Chondrocyte (in vitro differentiated cells): ENCODE measurements around the gene STXBP4. TPM values are rescaled to one million over a fixed set of nuclear protein-coding genes. Genes with fewer than 3 reads are reported as not detected.
A peak's percentile ranks its signal among the peaks of the same experiment; 100 is the strongest.
"Not testable (repeated sequence)": the region's sequence is repeated elsewhere in the genome, so short reads cannot be mapped to it uniquely, and the experiment has no call there.

Source experiments
- DNase-seq: peaks from one replicate; pipeline ENCODE4 v3.0.0; 2021; ENCODE audit warnings: mixed read lengths, low spot score
- H3K27ac Mint-ChIP-seq: one replicate; pipeline ENCODE4 v1.8.0; 2021; ENCODE audit warnings: mild to moderate bottlenecking, moderate library complexity, mixed read lengths; ENCODE audit not compliant: unreplicated experiment
- H3K27me3 Mint-ChIP-seq: 2 replicates; pipeline ENCODE4 v1.8.0; 2021; ENCODE audit warnings: low read depth, mixed read lengths
- H3K36me3 Mint-ChIP-seq: 2 replicates; pipeline ENCODE4 v1.8.0; 2021; ENCODE audit warnings: low read depth, mixed read lengths
- H3K4me1 Mint-ChIP-seq: 2 replicates; pipeline ENCODE4 v1.8.0; 2021; ENCODE audit warnings: low read depth, mild to moderate bottlenecking, mixed read lengths
- H3K4me3 Mint-ChIP-seq: one replicate; pipeline ENCODE4 v1.8.0; 2021; ENCODE audit warnings: mild to moderate bottlenecking, moderate library complexity, mixed read lengths; ENCODE audit not compliant: unreplicated experiment
- H3K9me3 Mint-ChIP-seq: 2 replicates; pipeline ENCODE4 v1.8.0; 2021; ENCODE audit warnings: low read depth, mixed read lengths
- CTCF ChIP-seq: fragments of 200-600 bp; sonication (generic); IDR thresholded peaks from 2 replicates; pipeline ENCODE4 v1.5.0; 2021; ENCODE audit warnings: antibody characterized with exemption, mild to moderate bottlenecking, moderate library complexity
- total RNA-seq: library from RNA; stranded (reverse); gene quantifications from 3 replicates; pipeline ENCODE4 v1.2.1, GENCODE V29; 2021

Gene STXBP4
- total RNA-seq, 1 donor from 2014 or later, result 11.9 TPM

GRCh38 chr17:55072898-55073297 lies 104.3 kb downstream of the STXBP4 start:
- no peaks in the 10 kb centered on the region for H3K27me3 Mint-ChIP-seq
- TF ChIP-seq CTCF, result no peak
- no peaks in the 10 kb centered on the region for H3K4me1 Mint-ChIP-seq
- H3K36me3 Mint-ChIP-seq, result peaks cover 3% of the 10 kb centered on the region
- H3K9me3 Mint-ChIP-seq, result peaks cover 4% of the 10 kb centered on the region
- no peak overlapping the region for H3K27ac Mint-ChIP-seq
- no peak for DNase-seq
- H3K4me3 Mint-ChIP-seq, result no peak overlapping the region

DNA sequence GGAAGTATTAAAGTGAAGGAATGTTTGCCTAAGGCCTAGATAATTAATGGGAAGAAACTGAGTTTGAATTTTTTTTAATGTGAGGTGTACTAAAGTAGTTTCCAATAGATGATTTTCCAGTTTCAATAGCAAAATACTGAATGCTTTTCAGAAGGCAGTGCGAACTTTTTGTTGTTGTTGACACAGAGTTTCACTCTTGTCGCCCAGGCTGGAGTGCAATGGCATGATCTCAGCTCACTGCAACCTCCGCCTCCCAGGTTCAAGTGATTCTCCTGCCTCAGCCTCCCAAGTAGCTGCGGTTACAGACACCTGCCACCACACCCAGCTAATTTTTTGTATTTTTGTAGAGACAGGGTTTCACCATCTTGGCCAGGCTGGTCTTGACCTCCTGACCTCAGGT lies 104.9 kb downstream of the STXBP4 start:
- H3K27ac Mint-ChIP-seq, H3K9me3 Mint-ChIP-seq, H3K27me3 Mint-ChIP-seq, H3K4me1 Mint-ChIP-seq, H3K4me3 Mint-ChIP-seq, DNase-seq, H3K36me3 Mint-ChIP-seq: not testable (repeated sequence)

- DNase-seq, result no peak
- Mint-ChIP-seq H3K4me1 (peaks cover 4% of the 10 kb centered on the region), H3K4me3 (no peak overlapping the region), H3K36me3 (peaks cover 5% of the 10 kb centered on the region), H3K9me3 (peaks cover 4% of the 10 kb centered on the region), H3K27ac (no peak overlapping the region), H3K27me3 (no peaks in the 10 kb centered on the region)
- no peak for TF ChIP-seq CTCF
These were observed 113.0 kb downstream of the STXBP4 start for GRCh38 chr17:55081559-55081958.

- Mint-ChIP-seq H3K4me1 (peaks cover 20% of the 10 kb centered on the region), H3K36me3 (peaks cover 3% of the 10 kb centered on the region), H3K27ac (peak overlapping the region; percentile 33), H3K27me3 (no peaks in the 10 kb centered on the region), H3K9me3 (peaks cover 13% of the 10 kb centered on the region), H3K4me3 (no peak overlapping the region)
- no peak for DNase-seq
- TF ChIP-seq CTCF, result no peak
These were observed 118.1 kb downstream of the STXBP4 start for GRCh38 chr17:55086635-55087058.

DNA sequence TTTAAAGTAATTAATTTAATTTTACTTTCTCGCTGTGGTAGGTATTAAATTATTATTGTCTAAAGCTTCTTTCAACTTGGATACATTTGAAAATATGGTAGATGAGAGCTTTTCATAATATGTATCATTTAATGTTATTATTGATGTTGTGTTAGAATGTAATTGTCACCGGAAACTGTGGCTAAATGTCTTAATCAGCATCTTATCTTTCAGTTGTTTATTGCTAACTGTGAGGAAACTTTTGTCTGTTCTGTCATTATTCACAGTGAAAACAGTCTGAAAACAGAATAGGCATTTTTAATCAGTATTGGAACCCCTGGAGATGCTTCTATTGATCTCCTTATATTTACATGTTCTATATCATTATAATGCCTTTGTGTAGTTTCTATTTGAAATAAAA lies 120.7 kb downstream of the STXBP4 start:
- peaks cover 13% of the 10 kb centered on the region for H3K9me3 Mint-ChIP-seq
- H3K4me1 Mint-ChIP-seq, result peaks cover 20% of the 10 kb centered on the region
- no peak overlapping the region for H3K4me3 Mint-ChIP-seq
- peaks cover 1% of the 10 kb centered on the region for H3K36me3 Mint-ChIP-seq
- no peak for DNase-seq
- TF ChIP-seq CTCF, result no peak
- H3K27ac Mint-ChIP-seq, result no peak overlapping the region
- no peaks in the 10 kb centered on the region for H3K27me3 Mint-ChIP-seq

DNA sequence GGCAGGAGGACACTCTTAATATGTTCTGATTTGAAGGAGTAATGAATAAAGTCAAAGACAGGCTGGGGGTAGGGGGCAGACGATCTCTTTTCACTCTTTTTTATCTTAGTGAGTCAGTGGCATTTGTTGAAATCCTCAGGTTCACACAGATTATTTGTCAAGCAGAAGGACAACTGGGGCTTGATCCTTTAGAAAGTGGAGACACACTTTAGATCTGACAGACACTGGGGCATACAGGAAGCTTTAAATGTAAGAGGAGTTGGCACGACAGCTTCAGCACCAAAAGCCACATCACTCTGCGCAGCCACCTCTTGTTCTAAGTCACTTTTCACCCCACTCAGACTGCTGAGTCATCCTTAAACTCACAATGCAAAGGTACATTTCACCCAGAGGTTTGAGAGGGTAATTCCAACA lies 121.5 kb downstream of the STXBP4 start:
- H3K4me1 Mint-ChIP-seq, result peaks cover 20% of the 10 kb centered on the region
- H3K36me3 Mint-ChIP-seq, result peaks cover 1% of the 10 kb centered on the region
- no peaks in the 10 kb centered on the region for H3K27me3 Mint-ChIP-seq
- no peak for TF ChIP-seq CTCF
- peak overlapping the region; percentile 1 for H3K27ac Mint-ChIP-seq
- peaks cover 13% of the 10 kb centered on the region for H3K9me3 Mint-ChIP-seq
- H3K4me3 Mint-ChIP-seq, result no peak overlapping the region
- no peak for DNase-seq
